Sigmoid colon (tissue), 7 donors: ENCODE results near the gene LYVE1. TPM values are rescaled to one million over a fixed set of nuclear protein-coding genes. Genes with fewer than 3 reads are reported as not detected.

ENCODE experiments used
- DNase-seq: peaks from one replicate; pipeline ENCODE4 v3.0.0-alpha.2; 2019
- H3K27ac ChIP-seq, 4 donors: fragments of 200-600 bp; sonication (generic); one replicate each; pipeline ENCODE4 v1.5.1; 2016 to 2019; ENCODE audit warnings: mild to moderate bottlenecking in 1 of 4
- H3K27me3 ChIP-seq, 3 donors: fragments of 200-600 bp; sonication (generic); one replicate each; pipeline ENCODE4 v1.5.1; 2019; ENCODE audit warnings: mild to moderate bottlenecking in 1 of 3
- H3K36me3 ChIP-seq, 4 donors: fragments of 200-600 bp; sonication (generic); one replicate each; pipeline ENCODE4 v1.5.1; 2016 to 2019
- H3K4me1 ChIP-seq, 4 donors: fragments of 200-600 bp; sonication (generic); one replicate each; pipeline ENCODE4 v1.5.1; 2017 to 2019
- H3K4me3 ChIP-seq, 4 donors: fragments of 200-600 bp; sonication (generic); one replicate each; pipeline ENCODE4 v1.5.1; 2017 to 2019; ENCODE audit warnings: mild to moderate bottlenecking in 2 of 4, moderate library complexity in 1 of 4
- H3K9me3 ChIP-seq, 4 donors: fragments of 200-600 bp in 3 of 4; sonication (generic) in 3 of 4; one replicate each; pipeline versions ENCODE4 v1.5.1 to v1.6.1; 2013 to 2019
- EP300 ChIP-seq, 4 donors: sonication (generic); formaldehyde crosslinking; IDR thresholded peaks; one replicate each; pipeline ENCODE4 v1.6.1; 2017; ENCODE audit warnings: antibody characterized with exemption in 4 of 4
- POLR2A ChIP-seq, 2 donors: fragments of 450-650 bp; IDR thresholded peaks; one replicate each; pipeline ENCODE4 v1.6.1; 2016; ENCODE audit warnings: antibody characterized with exemption in 2 of 2, mild to moderate bottlenecking in 2 of 2, moderate library complexity in 2 of 2
- POLR2AphosphoS5 ChIP-seq, 4 donors: sonication (generic); formaldehyde crosslinking; IDR thresholded peaks; one replicate each; pipeline ENCODE4 v1.6.1; 2017; ENCODE audit warnings: antibody characterized with exemption in 4 of 4
- WGBS, 2 donors: extraction: QIAGEN DNeasy Blood & Tissue Kit; methylation state at CpG; one replicate each; pipeline ENCODE4 v1.1.7; 2013; 5-methylcytosine and 5-hydroxymethylcytosine counted together
- intact Hi-C: fragments of 100-400 bp; cut with DNase I; formaldehyde crosslinking; loops from one replicate; pipeline ENCODE4 v1.15.1; 2023
- polyA plus RNA-seq, 3 donors: library from polyadenylated mRNA; stranded (reverse); fragments of 200-250 nt; gene quantifications; one replicate each; pipeline ENCODE4 v1.2.3, GENCODE V29; 2013
- total RNA-seq, 4 donors: library from RNA; depleted of rRNA; stranded (reverse); fragments of >200 nt; gene quantifications; one replicate each; pipeline ENCODE4 v1.1.0, GENCODE V29; 2016
- TF ChIP-seq, protein P1 (sequence below), 4 experiments: fragments of 450-650 bp in 3 of 4; fragments of 200-600 bp in 1 of 4; IDR thresholded peaks; one replicate each; pipeline ENCODE4 v1.5.1; 2016 to 2019; ENCODE audit warnings: antibody characterized with exemption in 4 of 4, mild to moderate bottlenecking in 3 of 4, moderate library complexity in 2 of 4
- donor health status: healthy with polysubstance abuse.
- donor health status: Bipolar disorder and iron deficiency.
- donor health status: healthy.

Gene LYVE1
- total and polyA plus RNA-seq, 7 donors = 21.3 to 158 (median 41.5) TPM

DNA sequence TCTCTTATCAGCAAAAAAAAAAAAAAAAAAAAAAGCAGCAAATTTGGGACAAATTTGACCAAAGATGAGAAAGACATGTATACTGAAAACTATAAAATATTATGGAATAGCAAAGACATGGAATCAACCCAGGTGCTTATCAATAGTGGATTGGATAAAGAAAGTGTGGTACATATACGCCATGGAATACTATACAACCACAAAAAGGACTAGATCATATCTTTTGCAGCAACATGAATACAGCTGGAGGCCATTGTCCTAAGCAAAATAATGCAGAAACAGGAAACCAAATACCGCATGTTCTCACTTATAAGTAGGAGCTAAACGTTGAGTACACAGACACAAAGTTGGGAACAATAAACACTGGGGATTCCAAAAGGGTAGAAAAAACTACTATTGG lies 25.7 kb downstream of the LYVE1 start:
- H3K36me3 ChIP-seq = no peaks in the 10 kb centered on the region
- no peaks in the 10 kb centered on the region for H3K27me3 ChIP-seq
- no peak overlapping the region for H3K4me3 ChIP-seq
- H3K27ac ChIP-seq = no peak overlapping the region
- TF ChIP-seq POLR2A (IDR thresholded peaks at IDR 0.05) = no peak
- 92 to 95% methylated on average over 3 of the region's 3 CpGs for WGBS, 2 donors
- DNase-seq = no peak
- H3K9me3 ChIP-seq = no peaks in the 10 kb centered on the region
- H3K4me1 ChIP-seq = peaks cover 0 to 14% (median 5%) of the 10 kb centered on the region in 4 donors
- intact Hi-C loops = loop anchor here (5.0 kb wide), 1 partner anchor 135 kb away; no protein-coding TSS in a partner anchor

DNA sequence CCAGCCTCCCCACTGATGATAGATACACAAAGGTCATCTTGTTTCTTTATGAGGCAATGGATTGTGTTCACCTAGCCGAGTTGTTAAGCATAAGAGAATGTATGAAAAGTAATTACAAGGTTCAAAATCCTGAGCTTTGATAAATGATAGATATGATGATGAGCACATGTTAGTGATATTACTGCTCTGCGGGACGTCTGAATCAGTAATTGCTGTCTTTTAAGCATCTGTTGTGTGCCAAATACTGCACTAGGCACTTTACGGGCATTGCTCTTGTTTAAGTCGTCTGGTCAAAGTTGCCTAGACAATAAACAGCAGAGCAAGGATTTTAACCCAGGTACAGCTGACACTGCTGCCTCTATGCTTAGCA lies 26.9 kb downstream of the LYVE1 start:
- TF ChIP-seq EP300 (IDR thresholded peaks at IDR 0.05) (no peak), POLR2AphosphoS5 (IDR thresholded peaks at IDR 0.05) (no peak), POLR2A (IDR thresholded peaks at IDR 0.05) (no peak)
- TF ChIP-seq, protein P1, sequence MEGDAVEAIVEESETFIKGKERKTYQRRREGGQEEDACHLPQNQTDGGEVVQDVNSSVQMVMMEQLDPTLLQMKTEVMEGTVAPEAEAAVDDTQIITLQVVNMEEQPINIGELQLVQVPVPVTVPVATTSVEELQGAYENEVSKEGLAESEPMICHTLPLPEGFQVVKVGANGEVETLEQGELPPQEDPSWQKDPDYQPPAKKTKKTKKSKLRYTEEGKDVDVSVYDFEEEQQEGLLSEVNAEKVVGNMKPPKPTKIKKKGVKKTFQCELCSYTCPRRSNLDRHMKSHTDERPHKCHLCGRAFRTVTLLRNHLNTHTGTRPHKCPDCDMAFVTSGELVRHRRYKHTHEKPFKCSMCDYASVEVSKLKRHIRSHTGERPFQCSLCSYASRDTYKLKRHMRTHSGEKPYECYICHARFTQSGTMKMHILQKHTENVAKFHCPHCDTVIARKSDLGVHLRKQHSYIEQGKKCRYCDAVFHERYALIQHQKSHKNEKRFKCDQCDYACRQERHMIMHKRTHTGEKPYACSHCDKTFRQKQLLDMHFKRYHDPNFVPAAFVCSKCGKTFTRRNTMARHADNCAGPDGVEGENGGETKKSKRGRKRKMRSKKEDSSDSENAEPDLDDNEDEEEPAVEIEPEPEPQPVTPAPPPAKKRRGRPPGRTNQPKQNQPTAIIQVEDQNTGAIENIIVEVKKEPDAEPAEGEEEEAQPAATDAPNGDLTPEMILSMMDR (IDR thresholded peaks at IDR 0.05) = no peak
- H3K36me3 ChIP-seq = no peaks in the 10 kb centered on the region
- H3K27me3 ChIP-seq = no peaks in the 10 kb centered on the region
- H3K27ac ChIP-seq = peak overlapping the region; percentile 81 to 91 (median 88)
- whole genome bisulfite sequencing, 2 donors = 20 to 62% methylated on average over 5 of the region's 5 CpGs
- peak overlapping the region; percentile 64 to 93 (median 85) for H3K4me3 ChIP-seq
- no peaks in the 10 kb centered on the region for H3K9me3 ChIP-seq
- no peak for DNase-seq
- intact Hi-C loops = loop anchor here (2.0 to 5.0 kb wide), 2 partner anchors 134 to 193 kb away; no protein-coding TSS in a partner anchor
- H3K4me1 ChIP-seq = peaks cover 0 to 14% (median 5%) of the 10 kb centered on the region in 4 donors

DNA sequence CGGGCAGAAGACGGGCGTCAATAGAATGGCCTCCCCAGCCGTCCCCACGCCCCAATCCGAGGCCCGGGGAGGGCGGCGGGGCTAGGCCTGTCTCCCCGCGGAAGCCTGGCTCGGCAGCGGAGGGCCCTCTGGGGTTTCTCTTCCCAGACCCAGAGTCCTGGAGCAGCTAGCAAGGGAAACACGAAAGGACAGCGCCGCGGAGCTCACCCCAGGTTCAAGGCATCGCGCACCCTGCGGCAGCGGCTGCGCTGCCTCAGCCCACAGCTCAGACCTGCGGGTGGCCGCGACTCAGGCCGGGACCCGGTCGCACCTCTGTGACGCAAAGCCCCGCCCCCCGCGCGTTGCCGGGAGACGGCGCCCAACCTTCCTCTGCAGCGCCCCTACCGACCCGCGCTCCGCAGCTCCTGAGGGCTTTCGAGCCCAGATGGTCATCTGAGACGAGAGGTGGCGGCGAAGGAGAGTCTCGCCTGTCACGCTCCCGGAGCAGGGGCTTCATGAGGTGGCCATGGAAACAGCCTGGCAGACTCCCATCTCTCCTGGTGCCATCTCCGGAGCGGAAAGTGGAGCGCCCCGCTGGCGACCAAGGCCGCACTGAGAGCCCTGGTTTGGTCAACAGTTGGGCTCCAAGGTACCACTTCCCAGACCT lies 27.4 kb downstream of the LYVE1 start, which contains the start of gene RNF141:
TSS of gene RNF141 (minus strand) at position 273 of the 646 bp plus-strand sequence. CDS start 7,029 bp downstream, outside the sequence.
- peak within 1 kb of the TSS; percentile 64 to 93 (median 85) for H3K4me3 ChIP-seq
- 0 to 1% methylated on average over 54 of the region's 54 CpGs for WGBS, 2 donors
- TF ChIP-seq EP300 (IDR thresholded peaks at IDR 0.05) (peak in 1 of 4 donors; percentile 15), POLR2AphosphoS5 (IDR thresholded peaks at IDR 0.05) (peak; percentile 94 to 98 (median 96)), POLR2A (IDR thresholded peaks at IDR 0.05) (peak; percentile 85 to 86)
- TF ChIP-seq, protein P1 (IDR thresholded peaks at IDR 0.05) = peak; percentile 72 to 88 (median 80)
- no peaks in the 10 kb centered on the region for H3K36me3 ChIP-seq
- H3K27me3 ChIP-seq = no peaks in the 10 kb centered on the region
- intact Hi-C loops = loop anchor here (2.0 to 5.0 kb wide), 2 partner anchors 134 to 194 kb away; no protein-coding TSS in a partner anchor
- DNase-seq = peak; percentile 97
- peak within 1 kb of the TSS; percentile 81 to 91 (median 88) for H3K27ac ChIP-seq
- no peaks in the 10 kb centered on the region for H3K9me3 ChIP-seq
- peaks cover 0 to 14% (median 5%) of the 10 kb centered on the region in 4 donors for H3K4me1 ChIP-seq

DNA sequence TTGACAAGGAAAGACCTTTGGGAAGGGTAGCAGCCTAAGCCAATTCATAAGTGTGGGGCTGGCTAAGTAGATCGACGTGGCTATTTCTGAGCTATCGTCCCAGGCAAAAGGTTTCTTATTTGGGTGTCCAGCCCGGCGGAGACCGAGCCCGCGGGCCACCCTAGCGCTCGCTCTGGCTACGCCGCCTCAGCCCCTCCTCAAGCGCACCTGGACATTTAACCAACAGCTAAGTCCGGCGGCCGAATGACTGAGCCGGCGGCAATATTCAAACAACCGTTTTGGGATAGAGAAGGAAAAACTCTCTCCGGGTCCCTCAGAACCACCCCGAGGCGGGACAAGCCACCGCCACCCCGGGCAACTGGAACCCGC lies 27.9 kb downstream of the LYVE1 start:
- Histone ChIP-seq H3K4me3 (peak overlapping the region; percentile 64 to 93 (median 85)), H3K27ac (peak overlapping the region; percentile 81 to 91 (median 88)), H3K4me1 (peaks cover 0 to 14% (median 5%) of the 10 kb centered on the region in 4 donors), H3K27me3 (no peaks in the 10 kb centered on the region), H3K9me3 (no peaks in the 10 kb centered on the region), H3K36me3 (no peaks in the 10 kb centered on the region)
- intact Hi-C loops = loop anchor here (2.0 to 5.0 kb wide), 2 partner anchors 133 to 194 kb away; no protein-coding TSS in a partner anchor
- DNase-seq = peak; percentile 75
- no peak for TF ChIP-seq POLR2AphosphoS5 (IDR thresholded peaks at IDR 0.05)
- no peak for TF ChIP-seq EP300 (IDR thresholded peaks at IDR 0.05)
- TF ChIP-seq, protein P1 (IDR thresholded peaks at IDR 0.05) = no peak
- TF ChIP-seq POLR2A (IDR thresholded peaks at IDR 0.05) = no peak
- 0 to 1% methylated on average over 25 of the region's 25 CpGs for WGBS, 2 donors

DNA sequence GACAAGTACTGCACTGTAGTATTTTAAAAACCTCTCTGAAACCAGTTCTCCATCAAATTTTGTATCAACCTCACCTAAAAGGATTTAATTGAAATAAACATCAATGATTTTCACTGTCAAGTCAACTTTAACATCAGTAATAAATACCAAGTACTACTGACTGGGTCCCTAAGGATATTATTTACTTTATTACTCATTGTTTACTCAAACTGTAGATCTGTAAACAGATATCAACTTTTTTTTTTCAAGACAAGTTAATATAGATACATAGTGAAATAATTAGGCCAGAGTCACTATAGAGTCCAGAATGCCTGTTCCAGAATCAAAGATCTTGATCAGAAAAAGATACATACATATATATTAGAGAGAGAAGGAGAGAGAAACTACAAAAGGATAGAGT lies 29.1 kb downstream of the LYVE1 start:
- Histone ChIP-seq H3K27me3 (no peaks in the 10 kb centered on the region), H3K9me3 (no peaks in the 10 kb centered on the region), H3K36me3 (no peaks in the 10 kb centered on the region), H3K4me3 (no peak overlapping the region), H3K27ac (no peak overlapping the region), H3K4me1 (peaks cover 0 to 14% (median 5%) of the 10 kb centered on the region in 4 donors)
- no peak for DNase-seq
- TF ChIP-seq POLR2A (IDR thresholded peaks at IDR 0.05) (no peak), POLR2AphosphoS5 (IDR thresholded peaks at IDR 0.05) (no peak), EP300 (IDR thresholded peaks at IDR 0.05) (no peak)
- TF ChIP-seq, protein P1 (IDR thresholded peaks at IDR 0.05) = no peak
- intact Hi-C loops = no loop called here
